Calu3 (cell line): Measurements from ENCODE around the gene CKS2. TPM values are rescaled to one million over a fixed set of nuclear protein-coding genes. Genes with fewer than 3 reads are reported as not detected.

Source experiments
- BruUV-seq: library from RNA; stranded (reverse); fragments of 400-500 nt; replicated peaks from 2 replicates; lab custom pipeline; 2021; lab: Mats Ljungman, UMichigan
- CTCF ChIA-PET: fragments of 300-600 bp; sonication (Branson Sonifier 250); formaldehyde crosslinking; loops from one replicate; lab custom pipeline; 2022; ENCODE audit warnings: antibody characterized with exemption; lab: Charles Lee
- DNase-seq: peaks from one replicate; pipeline ENCODE4 v3.0.0; 2022
- H3K27ac Mint-ChIP-seq: one replicate; pipeline ENCODE4 v1.8.0; 2022; ENCODE audit warnings: mixed read lengths; ENCODE audit not compliant: unreplicated experiment
- H3K27me3 Mint-ChIP-seq: one replicate; pipeline ENCODE4 v1.8.0; 2022; ENCODE audit warnings: mixed read lengths; ENCODE audit not compliant: unreplicated experiment
- H3K36me3 Mint-ChIP-seq: one replicate; pipeline ENCODE4 v1.8.0; 2022; ENCODE audit warnings: mild to moderate bottlenecking, moderate library complexity, mixed read lengths; ENCODE audit not compliant: insufficient read depth, unreplicated experiment
- H3K4me1 Mint-ChIP-seq: one replicate; pipeline ENCODE4 v1.8.0; 2022; ENCODE audit warnings: mild to moderate bottlenecking, low read depth, mixed read lengths; ENCODE audit not compliant: unreplicated experiment
- H3K4me3 Mint-ChIP-seq: one replicate; pipeline ENCODE4 v1.8.0; 2022; ENCODE audit warnings: mild to moderate bottlenecking, low read depth, moderate library complexity, mixed read lengths; ENCODE audit not compliant: unreplicated experiment
- H3K9me3 Mint-ChIP-seq: one replicate; pipeline ENCODE4 v1.8.0; 2022; ENCODE audit warnings: low read depth, mixed read lengths; ENCODE audit not compliant: unreplicated experiment
- CTCF ChIP-seq: fragments of 200-600 bp; IDR thresholded peaks from one replicate; pipeline ENCODE4 v1.8.0; 2022; ENCODE audit warnings: antibody characterized with exemption; ENCODE audit not compliant: unreplicated experiment
- intact Hi-C: fragments of 100-400 bp; cut with micrococcal nuclease; formaldehyde crosslinking; loops from one replicate; pipeline ENCODE4 v1.10.0; 2022; ENCODE audit not compliant: unreplicated experiment
- total RNA-seq: library from RNA; stranded (reverse); gene quantifications from 2 replicates; pipeline ENCODE4 v1.2.3, GENCODE V29; 2022

The CKS2 gene
- total RNA-seq, 1 experiment from 2014 or later, result 116 TPM

DNA sequence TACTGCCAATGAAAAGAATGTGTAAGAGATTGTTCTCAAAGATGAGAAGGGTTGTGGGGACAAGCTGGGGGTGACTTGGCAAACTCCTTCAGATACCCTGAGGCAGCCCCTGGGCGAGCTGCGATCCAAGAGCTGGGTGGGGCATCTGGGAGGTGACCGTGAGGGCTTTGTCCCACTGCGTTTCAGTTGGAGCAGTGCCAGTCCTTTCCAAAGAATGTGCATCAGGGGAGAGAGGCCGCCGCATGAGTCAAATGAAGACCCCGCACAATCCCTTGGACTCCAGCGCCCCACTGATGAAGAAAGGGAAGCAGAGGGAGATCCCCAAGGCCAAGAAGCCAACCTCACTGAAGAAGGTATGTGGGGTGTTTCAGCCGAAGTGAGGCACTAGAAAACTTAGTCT lies 35.7 kb downstream of the CKS2 start:
- Mint-ChIP-seq H3K4me3 (no peak overlapping the region), H3K4me1 (no peaks in the 10 kb centered on the region), H3K36me3 (peaks cover 22% of the 10 kb centered on the region), H3K27ac (no peak overlapping the region), H3K9me3 (no peaks in the 10 kb centered on the region), H3K27me3 (no peaks in the 10 kb centered on the region)
- BruUV-seq, result no TSS peak
- no peak for DNase-seq
- CTCF ChIA-PET, result no interaction called here
- no peak for TF ChIP-seq CTCF
- intact Hi-C loops, result no loop called here

DNA sequence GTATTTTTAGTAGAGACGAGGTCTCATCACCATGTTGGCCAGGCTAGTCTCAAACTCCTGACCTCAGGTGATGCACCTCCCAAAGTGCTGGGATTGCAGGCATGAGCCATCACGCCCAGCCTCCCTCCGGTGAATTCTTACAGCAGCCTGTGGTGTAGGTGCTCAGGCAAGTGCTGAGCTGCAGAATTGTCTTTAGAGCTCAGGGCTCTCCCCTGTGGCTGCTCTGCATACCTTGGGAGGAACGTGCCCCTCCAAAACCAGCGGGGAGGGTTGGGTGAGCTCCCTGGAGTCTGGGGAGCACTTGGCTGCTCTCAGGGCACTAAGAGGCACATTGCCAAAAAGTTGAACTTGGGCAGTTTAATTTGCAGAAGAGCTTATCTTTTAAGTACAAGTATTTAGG lies 36.7 kb downstream of the CKS2 start:
- no peaks in the 10 kb centered on the region for H3K9me3 Mint-ChIP-seq
- intact Hi-C loops, result no loop called here
- peaks cover 22% of the 10 kb centered on the region for H3K36me3 Mint-ChIP-seq
- BruUV-seq, result no TSS peak
- no peak for DNase-seq
- TF ChIP-seq CTCF, result no peak
- no peaks in the 10 kb centered on the region for H3K4me1 Mint-ChIP-seq
- H3K4me3 Mint-ChIP-seq, result no peak overlapping the region
- no peaks in the 10 kb centered on the region for H3K27me3 Mint-ChIP-seq
- H3K27ac Mint-ChIP-seq, result no peak overlapping the region
- CTCF ChIA-PET, result interaction anchor here (0.7 to 1.2 kb wide), 2 partner anchors 29 to 201 kb away, joined by 8 to 15 read pairs; no protein-coding TSS in a partner anchor

DNA sequence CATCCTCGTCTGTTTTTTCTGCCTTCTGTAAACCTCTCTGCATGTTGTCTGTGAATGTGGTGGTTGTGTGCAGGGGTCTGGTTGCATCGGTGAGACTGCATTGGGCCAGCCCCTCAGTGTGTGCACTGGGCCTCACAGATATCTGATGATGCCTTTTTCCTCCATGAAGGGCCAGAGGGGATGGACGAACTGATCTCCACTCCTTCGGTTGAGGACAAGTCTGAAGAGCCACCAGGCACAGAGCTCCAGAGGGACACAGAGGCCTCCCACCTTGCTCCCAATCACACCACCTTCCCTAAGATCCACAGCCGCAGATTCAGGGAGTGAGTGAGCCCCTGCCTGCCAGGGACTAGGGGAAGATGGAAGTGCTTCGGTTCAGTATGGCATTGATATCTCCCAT lies 38.6 kb downstream of the CKS2 start:
- no peak for DNase-seq
- CTCF ChIA-PET, result no interaction called here
- H3K27ac Mint-ChIP-seq, result no peak overlapping the region
- TF ChIP-seq CTCF, result no peak
- H3K4me1 Mint-ChIP-seq, result no peaks in the 10 kb centered on the region
- H3K27me3 Mint-ChIP-seq, result no peaks in the 10 kb centered on the region
- intact Hi-C loops, result no loop called here
- H3K4me3 Mint-ChIP-seq, result no peak overlapping the region
- no peaks in the 10 kb centered on the region for H3K9me3 Mint-ChIP-seq
- peaks cover 34% of the 10 kb centered on the region for H3K36me3 Mint-ChIP-seq
- BruUV-seq, result no TSS peak

- Mint-ChIP-seq H3K36me3 (peaks cover 24% of the 10 kb centered on the region), H3K4me3 (no peak overlapping the region), H3K9me3 (no peaks in the 10 kb centered on the region), H3K4me1 (no peaks in the 10 kb centered on the region), H3K27me3 (no peaks in the 10 kb centered on the region), H3K27ac (no peak overlapping the region)
- CTCF ChIA-PET, result no interaction called here
- no peak for TF ChIP-seq CTCF
- no peak for DNase-seq
- no TSS peak for BruUV-seq
- intact Hi-C loops, result no loop called here
Measured at GRCh38 chr9:89350988-89351557, 40.1 kb downstream of the CKS2 start.
